ENCODE results near the gene PLCB4.

PLCB4 gene

GRCh38 chr20:9185511-9185910, 116.6 kb downstream of the PLCB4 start:
- no peak for DNase-seq

GRCh38 chr20:9186396-9186795, 117.5 kb downstream of the PLCB4 start:
- DNase-seq, result no peak

GRCh38 chr20:9195031-9195430, 126.1 kb downstream of the PLCB4 start:
- no peak for DNase-seq

- no peak for DNase-seq
Observed at GRCh38 chr20:9196110-9196509, 127.2 kb downstream of the PLCB4 start.

GRCh38 chr20:9198460-9198859, 129.6 kb downstream of the PLCB4 start:
- DNase-seq, result no peak

GRCh38 chr20:9200196-9200595, 131.3 kb downstream of the PLCB4 start:
- DNase-seq, result no peak

- DNase-seq, result no peak
Observed at GRCh38 chr20:9200620-9201019, 131.7 kb downstream of the PLCB4 start.

- no peak for DNase-seq
Observed at GRCh38 chr20:9202420-9203080, 133.7 kb downstream of the PLCB4 start.

- DNase-seq, result no peak
Observed at GRCh38 chr20:9203081-9203447, 134.2 kb downstream of the PLCB4 start.

GRCh38 chr20:9204979-9205378, 136.1 kb downstream of the PLCB4 start:
- DNase-seq, result no peak

- no peak for DNase-seq
Observed at GRCh38 chr20:9206486-9206885, 137.6 kb downstream of the PLCB4 start.

GRCh38 chr20:9207253-9207652, 138.4 kb downstream of the PLCB4 start:
- DNase-seq, result no peak

- no peak for DNase-seq
Observed at GRCh38 chr20:9210356-9210755, 141.5 kb downstream of the PLCB4 start.

- peak; percentile 75 for DNase-seq
Observed at GRCh38 chr20:9211016-9211760, 142.3 kb downstream of the PLCB4 start.

- no peak for DNase-seq
Observed at GRCh38 chr20:9212735-9213134, 143.8 kb downstream of the PLCB4 start.

GRCh38 chr20:9214685-9215084, 145.8 kb downstream of the PLCB4 start:
- DNase-seq, result no peak

- DNase-seq, result peak; percentile 33
Observed at GRCh38 chr20:9215539-9215938, 146.7 kb downstream of the PLCB4 start.

GRCh38 chr20:9218531-9218961, 149.7 kb downstream of the PLCB4 start:
- no peak for DNase-seq

- DNase-seq, result no peak
Observed at GRCh38 chr20:9220874-9221547, 152.1 kb downstream of the PLCB4 start.

- no peak for DNase-seq
Observed at GRCh38 chr20:9223296-9223695, 154.4 kb downstream of the PLCB4 start.

GRCh38 chr20:9225879-9226278, 157.0 kb downstream of the PLCB4 start:
- no peak for DNase-seq

GRCh38 chr20:9227896-9228615, 159.2 kb downstream of the PLCB4 start:
- DNase-seq, result no peak

GRCh38 chr20:9228774-9229450, 160.0 kb downstream of the PLCB4 start:
- no peak for DNase-seq
